Gastrocnemius medialis (tissue), 4 donors: ENCODE results near the gene OR2F1. TPM values are rescaled to one million over a fixed set of nuclear protein-coding genes. Genes with fewer than 3 reads are reported as not detected.

Source experiments
- ATAC-seq, 2 donors: fragments of 150-250 bp; one replicate each; pipeline ENCODE4 v1.9.1; 2016
- DNase-seq, 2 donors: peaks; one replicate each; pipeline ENCODE4 v3.0.0-alpha.2; 2019
- H3K27ac ChIP-seq, 4 donors: fragments of 200-600 bp; sonication (generic); 1 replicate in 1 of 4; 2 replicates in 3 of 4; pipeline ENCODE4 v1.5.1; 2016 to 2018; ENCODE audit warnings: mild to moderate bottlenecking in 2 of 4, moderate library complexity in 1 of 4
- H3K27me3 ChIP-seq, 3 donors: fragments of 200-600 bp; sonication (generic) in 2 of 3; 1 replicate in 1 of 3; 2 replicates in 2 of 3; pipeline versions ENCODE4 v1.5.1 to v1.6.0; 2016 to 2019; ENCODE audit warnings: mild to moderate bottlenecking in 1 of 3, moderate library complexity in 1 of 3
- H3K36me3 ChIP-seq, 2 donors: fragments of 200-600 bp; sonication (generic) in 1 of 2; one replicate each; pipeline ENCODE4 v1.5.1; 2017 to 2018
- H3K4me1 ChIP-seq, 2 donors: fragments of 200-600 bp; sonication (generic) in 1 of 2; one replicate each; pipeline ENCODE4 v1.5.1; 2016 to 2017; ENCODE audit warnings: mild to moderate bottlenecking in 2 of 2
- H3K4me3 ChIP-seq, 4 donors: fragments of 200-600 bp; sonication (generic) in 3 of 4; 1 replicate in 1 of 4; 2 replicates in 3 of 4; pipeline ENCODE4 v1.5.1; 2016 to 2019; ENCODE audit warnings: mild to moderate bottlenecking in 2 of 4
- H3K9me3 ChIP-seq, 3 donors: fragments of 200-600 bp; sonication (generic) in 2 of 3; 1 replicate in 1 of 3; 2 replicates in 2 of 3; pipeline ENCODE4 v1.5.1; 2016 to 2019
- CTCF ChIP-seq, 5 experiments: fragments of 450-650 bp in 3 of 5; fragments of 200-600 bp in 2 of 5; sonication (generic) in 2 of 5; IDR thresholded peaks in 4 of 5; conservative IDR thresholded peaks in 1 of 5; 1 replicate in 4 of 5; 2 replicates in 1 of 5; pipeline ENCODE4 v1.5.1; 2016 to 2019; ENCODE audit warnings: antibody characterized with exemption in 5 of 5, mild to moderate bottlenecking in 3 of 5, moderate library complexity in 3 of 5
- POLR2A ChIP-seq, 2 donors: fragments of 450-650 bp; IDR thresholded peaks; one replicate each; pipeline ENCODE4 v1.6.1; 2017; ENCODE audit warnings: antibody characterized with exemption in 2 of 2, mild to moderate bottlenecking in 2 of 2, moderate library complexity in 2 of 2
- in situ Hi-C, 4 donors: fragments of 200-750 bp; cut with MboI; loops; one replicate each; pipeline versions ENCODE4 v1.15.0 to v1.8.0; 2017; ENCODE audit warnings: low sequenced_read_pairs in 4 of 4
- intact Hi-C: fragments of 100-400 bp; cut with DNase I; formaldehyde crosslinking; loops from one replicate; pipeline ENCODE4 v1.15.1; 2023; ENCODE audit warnings: low total_unique reads
- total RNA-seq, 4 donors: library from RNA; depleted of rRNA; stranded (reverse); fragments of >200 nt; gene quantifications; one replicate each; pipeline versions ENCODE4 v1.1.0 to v1.2.3, GENCODE V29; 2016

OR2F1 gene
- not detected for total RNA-seq

GRCh38 chr7:143954544-143954943 lies at the start of gene OR2F1:
OR2F1 (plus strand) TSS chr7:143954844; CDS start chr7:143959971, 5,127 bp downstream.
- ATAC-seq (no peak), DNase-seq (no peak)
- Histone ChIP-seq H3K9me3 (no peaks in the 10 kb centered on the region), H3K27me3 (no peaks in the 10 kb centered on the region), H3K4me3 (no peak within 1 kb of the TSS), H3K27ac (no peak within 1 kb of the TSS), H3K4me1 (no peaks in the 10 kb centered on the region), H3K36me3 (no peaks in the 10 kb centered on the region)
- intact Hi-C loops: no loop called here
- in situ Hi-C loops: no loop called here
- TF ChIP-seq POLR2A (IDR thresholded peaks at IDR 0.05) (no peak), CTCF (IDR thresholded peaks at IDR 0.05 in 4 of 5, conservative IDR thresholded peaks at IDR 0.05 in 1 of 5) (no peak)

- intact Hi-C loops: loop anchor here (10.0 kb wide), 1 partner anchor 521 kb away; the partner anchor contains the start of gene ZYX
- ATAC-seq (no peak), DNase-seq (no peak)
- in situ Hi-C loops: no loop called here
- Histone ChIP-seq H3K4me3 (no peak overlapping the region), H3K27me3 (no peaks in the 10 kb centered on the region), H3K27ac (peak overlapping the region in 1 of 4 donors; percentile 35), H3K9me3 (no peaks in the 10 kb centered on the region), H3K36me3 (no peaks in the 10 kb centered on the region), H3K4me1 (peaks cover 5 to 19% of the 10 kb centered on the region in 2 donors)
- TF ChIP-seq CTCF (IDR thresholded peaks at IDR 0.05 in 4 of 5, conservative IDR thresholded peaks at IDR 0.05 in 1 of 5) (no peak), POLR2A (IDR thresholded peaks at IDR 0.05) (no peak)
These were observed 49.1 kb upstream of the OR2F1 start for GRCh38 chr7:143905509-143905908.

GRCh38 chr7:143906151-143906550 lies 48.5 kb upstream of the OR2F1 start:
- TF ChIP-seq POLR2A (IDR thresholded peaks at IDR 0.05): no peak
- TF ChIP-seq CTCF (IDR thresholded peaks at IDR 0.05 in 4 of 5, conservative IDR thresholded peaks at IDR 0.05 in 1 of 5): no peak
- Histone ChIP-seq H3K4me1 (peaks cover 0 to 12% of the 10 kb centered on the region in 2 donors), H3K27me3 (no peaks in the 10 kb centered on the region), H3K36me3 (no peaks in the 10 kb centered on the region), H3K4me3 (no peak overlapping the region), H3K27ac (no peak overlapping the region), H3K9me3 (no peaks in the 10 kb centered on the region)
- in situ Hi-C loops: no loop called here
- DNase-seq (no peak), ATAC-seq (no peak)
- intact Hi-C loops: loop anchor here (10.0 kb wide), 1 partner anchor 521 kb away; the partner anchor contains the start of gene ZYX

GRCh38 chr7:143906895-143907294 lies 47.7 kb upstream of the OR2F1 start:
- peaks cover 0 to 10% of the 10 kb centered on the region in 2 donors for H3K4me1 ChIP-seq
- no peaks in the 10 kb centered on the region for H3K9me3 ChIP-seq
- intact Hi-C loops (loop anchor here (10.0 kb wide), 1 partner anchor 522 kb away; the partner anchor contains the start of gene ZYX), in situ Hi-C loops (no loop called here)
- DNase-seq: no peak
- H3K4me3 ChIP-seq: no peak overlapping the region
- TF ChIP-seq CTCF (IDR thresholded peaks at IDR 0.05 in 4 of 5, conservative IDR thresholded peaks at IDR 0.05 in 1 of 5) (no peak), POLR2A (IDR thresholded peaks at IDR 0.05) (no peak)
- no peak overlapping the region for H3K27ac ChIP-seq
- H3K27me3 ChIP-seq: no peaks in the 10 kb centered on the region
- H3K36me3 ChIP-seq: no peaks in the 10 kb centered on the region
- no peak for ATAC-seq

GRCh38 chr7:143908120-143908519 lies 46.5 kb upstream of the OR2F1 start:
- TF ChIP-seq CTCF (IDR thresholded peaks at IDR 0.05 in 4 of 5, conservative IDR thresholded peaks at IDR 0.05 in 1 of 5): no peak
- no peak for TF ChIP-seq POLR2A (IDR thresholded peaks at IDR 0.05)
- intact Hi-C loops (loop anchor here (10.0 kb wide), 1 partner anchor 523 kb away; the partner anchor contains the start of gene ZYX), in situ Hi-C loops (no loop called here)
- DNase-seq (no peak), ATAC-seq (no peak)
- no peaks in the 10 kb centered on the region for H3K9me3 ChIP-seq
- H3K4me1 ChIP-seq: peaks cover 0 to 10% of the 10 kb centered on the region in 2 donors
- no peak overlapping the region for H3K4me3 ChIP-seq
- H3K27me3 ChIP-seq: no peaks in the 10 kb centered on the region
- no peaks in the 10 kb centered on the region for H3K36me3 ChIP-seq
- H3K27ac ChIP-seq: no peak overlapping the region
